OCI-LY7 (cell line): ENCODE results near the gene ZNF689.

ENCODE experiments used
- CTCF ChIP-seq: fragments of 200-600 bp; sonication (generic); conservative IDR thresholded peaks from 2 replicates; pipeline ENCODE4 v1.5.1; 2014; ENCODE audit warnings: mild to moderate bottlenecking, antibody characterized with exemption, low read length, moderate library complexity, mixed read lengths
- EZH2phosphoT487 ChIP-seq: fragments of 200-600 bp; sonication (generic); IDR thresholded peaks from 2 replicates; pipeline ENCODE4 v1.6.1; 2018; ENCODE audit warnings: low read depth, borderline replicate concordance, mild to moderate bottlenecking, mixed run types, antibody characterized with exemption, low read length, moderate library complexity, mixed read lengths

DNA sequence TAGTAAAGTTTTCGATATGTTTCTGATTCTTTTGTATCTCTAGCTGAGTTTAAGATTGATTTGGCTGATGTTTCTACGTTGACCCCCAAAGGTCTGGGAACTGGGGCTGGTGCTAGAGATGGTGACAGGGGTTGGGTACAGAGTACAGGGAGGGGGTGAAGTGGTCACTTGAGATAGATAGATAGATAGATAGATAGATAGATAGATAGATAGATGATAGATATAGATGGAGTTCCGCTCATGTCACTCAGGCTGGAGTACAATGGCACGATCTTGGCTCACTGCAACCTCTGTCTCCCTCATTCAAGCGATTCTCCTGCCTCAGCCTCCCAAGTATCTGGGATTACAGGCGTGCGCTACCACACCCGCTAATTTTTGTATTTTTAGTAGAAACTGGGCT lies 46.2 kb upstream of the ZNF689 start:
- TF ChIP-seq CTCF (no peak), EZH2phosphoT487 (no peak)
